Tibial nerve (tissue), 4 donors: ENCODE results near the gene SNCG.

Source experiments
- EP300 ChIP-seq, 2 donors: sonication (generic); formaldehyde crosslinking; IDR thresholded peaks; one replicate each; pipeline ENCODE4 v1.6.1; 2017; ENCODE audit warnings: antibody characterized with exemption in 2 of 2, mild to moderate bottlenecking in 1 of 2
- POLR2A ChIP-seq, 2 donors: fragments of 450-650 bp; IDR thresholded peaks; one replicate each; pipeline ENCODE4 v1.6.1; 2017; ENCODE audit warnings: antibody characterized with exemption in 2 of 2, mild to moderate bottlenecking in 2 of 2, moderate library complexity in 2 of 2
- TF ChIP-seq, protein P1 (sequence below), 5 experiments: fragments of 200-600 bp in 3 of 5; fragments of 450-650 bp in 2 of 5; sonication (generic) in 3 of 5; IDR thresholded peaks; one replicate each; pipeline ENCODE4 v1.5.1; 2016 to 2019; ENCODE audit warnings: antibody characterized with exemption in 5 of 5, mild to moderate bottlenecking in 3 of 5, moderate library complexity in 2 of 5

GRCh38 chr10:86914734-86915133, 43.7 kb upstream of the SNCG start:
- TF ChIP-seq POLR2A (IDR thresholded peaks at IDR 0.05) (no peak), EP300 (IDR thresholded peaks at IDR 0.05) (no peak)
- TF ChIP-seq, protein P1, sequence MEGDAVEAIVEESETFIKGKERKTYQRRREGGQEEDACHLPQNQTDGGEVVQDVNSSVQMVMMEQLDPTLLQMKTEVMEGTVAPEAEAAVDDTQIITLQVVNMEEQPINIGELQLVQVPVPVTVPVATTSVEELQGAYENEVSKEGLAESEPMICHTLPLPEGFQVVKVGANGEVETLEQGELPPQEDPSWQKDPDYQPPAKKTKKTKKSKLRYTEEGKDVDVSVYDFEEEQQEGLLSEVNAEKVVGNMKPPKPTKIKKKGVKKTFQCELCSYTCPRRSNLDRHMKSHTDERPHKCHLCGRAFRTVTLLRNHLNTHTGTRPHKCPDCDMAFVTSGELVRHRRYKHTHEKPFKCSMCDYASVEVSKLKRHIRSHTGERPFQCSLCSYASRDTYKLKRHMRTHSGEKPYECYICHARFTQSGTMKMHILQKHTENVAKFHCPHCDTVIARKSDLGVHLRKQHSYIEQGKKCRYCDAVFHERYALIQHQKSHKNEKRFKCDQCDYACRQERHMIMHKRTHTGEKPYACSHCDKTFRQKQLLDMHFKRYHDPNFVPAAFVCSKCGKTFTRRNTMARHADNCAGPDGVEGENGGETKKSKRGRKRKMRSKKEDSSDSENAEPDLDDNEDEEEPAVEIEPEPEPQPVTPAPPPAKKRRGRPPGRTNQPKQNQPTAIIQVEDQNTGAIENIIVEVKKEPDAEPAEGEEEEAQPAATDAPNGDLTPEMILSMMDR (IDR thresholded peaks at IDR 0.05): no peak
